Peyer's patch (tissue), 4 donors: ENCODE results near the gene NFIX. TPM values are rescaled to one million over a fixed set of nuclear protein-coding genes. Genes with fewer than 3 reads are reported as not detected.

ENCODE experiments used
- DNase-seq, 3 donors: peaks; one replicate each; pipeline ENCODE4 v3.0.0-alpha.2; 2017 to 2019
- H3K27ac ChIP-seq, 4 donors: fragments of 200-600 bp; sonication (generic); one replicate each; pipeline ENCODE4 v1.5.1; 2016 to 2019
- H3K27me3 ChIP-seq, 2 donors: fragments of 200-600 bp; sonication (generic); one replicate each; pipeline ENCODE4 v1.5.1; 2019
- H3K36me3 ChIP-seq, 3 donors: fragments of 200-600 bp; sonication (generic); one replicate each; pipeline ENCODE4 v1.5.1; 2016 to 2019
- H3K4me1 ChIP-seq, 4 donors: fragments of 200-600 bp; sonication (generic); one replicate each; pipeline ENCODE4 v1.5.1; 2016 to 2019
- H3K4me3 ChIP-seq, 4 donors: fragments of 200-600 bp; sonication (generic); 1 replicate in 3 of 4; 2 replicates in 1 of 4; pipeline ENCODE4 v1.5.1; 2016 to 2019; ENCODE audit warnings: mild to moderate bottlenecking in 1 of 4
- H3K9me3 ChIP-seq, 4 donors: fragments of 200-600 bp; sonication (generic); one replicate each; pipeline ENCODE4 v1.5.1; 2016 to 2019; ENCODE audit warnings: mild to moderate bottlenecking in 1 of 4
- POLR2A ChIP-seq, 2 donors: fragments of 450-650 bp; IDR thresholded peaks; one replicate each; pipeline ENCODE4 v1.5.1; 2017; ENCODE audit warnings: antibody characterized with exemption in 2 of 2, mild to moderate bottlenecking in 2 of 2, moderate library complexity in 2 of 2
- total RNA-seq, 4 donors: library from RNA; depleted of rRNA; stranded (reverse); fragments of >200 nt; gene quantifications; one replicate each; pipeline ENCODE4 v1.1.0, GENCODE V29; 2016
- TF ChIP-seq, protein P1 (sequence below), 6 experiments: fragments of 450-650 bp in 4 of 6; fragments of 200-600 bp in 2 of 6; sonication (generic) in 1 of 6; IDR thresholded peaks; one replicate each; pipeline ENCODE4 v1.5.1; 2017 to 2019; ENCODE audit warnings: antibody characterized with exemption in 6 of 6, mild to moderate bottlenecking in 3 of 6, moderate library complexity in 1 of 6

The NFIX gene
- total RNA-seq, 4 donors from 2014 or later, result 13.5 to 56.9 (median 40.0) TPM

DNA sequence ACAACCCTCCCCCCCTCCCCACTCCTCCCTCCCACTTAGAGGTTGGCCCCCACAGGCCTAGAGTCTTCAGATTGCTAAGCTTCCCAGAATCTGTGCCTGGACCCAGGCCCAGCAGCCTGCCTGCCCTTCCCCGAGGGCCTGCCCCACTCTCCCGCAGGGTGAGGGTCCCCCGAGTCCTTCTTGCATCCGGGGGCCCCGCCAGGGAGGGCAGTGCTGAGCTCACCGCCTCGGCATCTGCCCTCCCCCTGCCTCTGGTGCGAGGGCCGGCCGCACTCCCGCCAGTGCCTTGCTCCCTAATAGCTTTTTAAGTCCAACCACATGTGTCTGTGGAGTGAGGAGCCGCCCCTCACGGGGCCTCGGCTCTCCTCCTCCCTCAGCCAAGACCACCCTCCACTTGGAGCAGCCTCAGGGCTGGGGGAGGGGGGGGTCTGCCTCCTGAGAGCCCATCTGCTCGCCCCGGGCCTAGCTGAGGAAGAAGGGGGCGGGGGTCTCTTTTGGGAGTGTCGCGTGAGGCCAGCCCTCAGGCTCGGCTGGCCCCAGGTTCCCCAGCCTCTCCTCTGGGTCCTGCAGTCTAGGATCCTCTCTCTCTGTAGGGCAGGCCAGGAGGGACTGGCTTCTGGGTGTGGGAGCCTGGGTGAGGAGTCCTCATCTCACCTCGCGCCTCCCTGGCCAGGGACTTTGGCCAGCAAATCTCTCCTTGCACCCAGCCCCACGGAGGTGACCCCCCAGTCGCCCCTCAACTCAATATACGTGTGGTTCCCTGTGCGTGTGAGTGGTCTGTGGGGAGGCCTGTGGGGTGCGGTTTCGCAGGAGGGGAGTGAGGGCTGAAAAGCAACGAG lies 60.2 kb downstream of the NFIX start:
- H3K4me1 ChIP-seq, result peaks cover 7 to 89% (median 11%) of the 10 kb centered on the region in 4 donors
- H3K4me3 ChIP-seq, result peak overlapping the region in 1 of 4 donors; percentile 2
- H3K27ac ChIP-seq, result peak overlapping the region; percentile 68 to 88 (median 80)
- H3K36me3 ChIP-seq, result no peaks in the 10 kb centered on the region
- H3K27me3 ChIP-seq, result no peaks in the 10 kb centered on the region
- no peaks in the 10 kb centered on the region for H3K9me3 ChIP-seq
- DNase-seq, result no peak
- no peak for TF ChIP-seq POLR2A (IDR thresholded peaks at IDR 0.05)
- TF ChIP-seq, protein P1, sequence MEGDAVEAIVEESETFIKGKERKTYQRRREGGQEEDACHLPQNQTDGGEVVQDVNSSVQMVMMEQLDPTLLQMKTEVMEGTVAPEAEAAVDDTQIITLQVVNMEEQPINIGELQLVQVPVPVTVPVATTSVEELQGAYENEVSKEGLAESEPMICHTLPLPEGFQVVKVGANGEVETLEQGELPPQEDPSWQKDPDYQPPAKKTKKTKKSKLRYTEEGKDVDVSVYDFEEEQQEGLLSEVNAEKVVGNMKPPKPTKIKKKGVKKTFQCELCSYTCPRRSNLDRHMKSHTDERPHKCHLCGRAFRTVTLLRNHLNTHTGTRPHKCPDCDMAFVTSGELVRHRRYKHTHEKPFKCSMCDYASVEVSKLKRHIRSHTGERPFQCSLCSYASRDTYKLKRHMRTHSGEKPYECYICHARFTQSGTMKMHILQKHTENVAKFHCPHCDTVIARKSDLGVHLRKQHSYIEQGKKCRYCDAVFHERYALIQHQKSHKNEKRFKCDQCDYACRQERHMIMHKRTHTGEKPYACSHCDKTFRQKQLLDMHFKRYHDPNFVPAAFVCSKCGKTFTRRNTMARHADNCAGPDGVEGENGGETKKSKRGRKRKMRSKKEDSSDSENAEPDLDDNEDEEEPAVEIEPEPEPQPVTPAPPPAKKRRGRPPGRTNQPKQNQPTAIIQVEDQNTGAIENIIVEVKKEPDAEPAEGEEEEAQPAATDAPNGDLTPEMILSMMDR (IDR thresholded peaks at IDR 0.05), result no peak

DNA sequence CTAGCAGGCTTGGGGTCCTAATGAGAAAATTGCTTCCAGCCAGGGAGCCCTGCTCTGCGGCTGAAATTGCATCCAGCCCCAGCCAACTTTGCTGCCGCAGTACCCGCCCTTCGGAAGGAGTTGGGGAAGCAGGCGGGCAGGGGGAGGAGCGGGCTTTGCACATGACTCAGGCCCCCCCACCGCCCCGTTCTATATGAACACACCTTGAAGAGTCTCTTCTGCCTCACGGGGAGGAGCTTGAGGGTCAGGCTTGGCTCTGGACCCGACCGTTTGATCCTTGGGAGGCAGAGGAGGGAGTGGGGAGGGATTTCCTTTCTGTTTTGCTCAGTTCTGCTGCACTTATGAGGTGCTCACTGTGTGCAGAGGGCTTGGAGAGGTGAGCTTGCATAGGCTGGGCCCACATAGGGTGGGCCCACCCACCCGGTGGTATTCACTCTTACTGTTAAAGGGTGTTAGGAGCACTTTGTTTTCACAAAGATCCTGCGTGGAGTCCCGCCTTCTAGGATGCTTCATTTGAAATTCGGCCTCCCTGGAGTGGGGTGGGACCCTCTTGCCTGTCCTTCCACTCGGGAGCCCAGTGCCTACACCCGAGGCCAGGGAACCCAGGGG lies 60.9 kb downstream of the NFIX start:
- peak in 2 of 3 donors; percentile 77 to 79 for DNase-seq
- peak overlapping the region in 1 of 4 donors; percentile 2 for H3K4me3 ChIP-seq
- no peaks in the 10 kb centered on the region for H3K36me3 ChIP-seq
- H3K27me3 ChIP-seq, result no peaks in the 10 kb centered on the region
- peaks cover 14 to 90% (median 15%) of the 10 kb centered on the region in 4 donors for H3K4me1 ChIP-seq
- no peak for TF ChIP-seq POLR2A (IDR thresholded peaks at IDR 0.05)
- TF ChIP-seq, protein P1 (IDR thresholded peaks at IDR 0.05), result no peak
- peak overlapping the region; percentile 68 to 88 (median 80) for H3K27ac ChIP-seq
- H3K9me3 ChIP-seq, result no peaks in the 10 kb centered on the region

DNA sequence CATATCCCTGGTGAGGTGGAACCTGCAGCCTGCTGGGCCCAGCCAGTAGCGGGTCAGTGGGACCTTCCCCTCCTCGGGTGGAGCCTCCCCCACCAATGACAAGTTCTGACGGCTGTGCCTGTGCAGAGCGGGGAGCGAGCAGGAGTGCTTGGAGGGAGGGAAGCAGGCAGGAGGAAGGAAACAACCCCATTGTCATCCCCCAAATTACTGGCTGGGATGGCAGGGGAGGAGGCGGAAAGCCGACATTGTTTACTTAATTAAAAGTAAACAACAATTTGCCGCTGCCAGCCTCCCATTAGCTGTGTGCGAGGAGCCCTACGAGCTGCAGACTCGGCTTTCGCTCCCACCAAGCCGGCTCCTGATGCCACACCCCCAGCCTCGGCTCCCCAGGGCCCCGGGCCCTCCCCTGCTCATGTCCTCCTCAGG lies 61.9 kb downstream of the NFIX start:
- Histone ChIP-seq H3K9me3 (no peaks in the 10 kb centered on the region), H3K4me3 (no peak overlapping the region), H3K4me1 (peaks cover 14 to 89% (median 17%) of the 10 kb centered on the region in 4 donors), H3K27me3 (no peaks in the 10 kb centered on the region), H3K36me3 (no peaks in the 10 kb centered on the region), H3K27ac (peak overlapping the region in 2 of 4 donors; percentile 86 to 88)
- no peak for DNase-seq
- TF ChIP-seq, protein P1 (IDR thresholded peaks at IDR 0.05), result no peak
- no peak for TF ChIP-seq POLR2A (IDR thresholded peaks at IDR 0.05)

DNA sequence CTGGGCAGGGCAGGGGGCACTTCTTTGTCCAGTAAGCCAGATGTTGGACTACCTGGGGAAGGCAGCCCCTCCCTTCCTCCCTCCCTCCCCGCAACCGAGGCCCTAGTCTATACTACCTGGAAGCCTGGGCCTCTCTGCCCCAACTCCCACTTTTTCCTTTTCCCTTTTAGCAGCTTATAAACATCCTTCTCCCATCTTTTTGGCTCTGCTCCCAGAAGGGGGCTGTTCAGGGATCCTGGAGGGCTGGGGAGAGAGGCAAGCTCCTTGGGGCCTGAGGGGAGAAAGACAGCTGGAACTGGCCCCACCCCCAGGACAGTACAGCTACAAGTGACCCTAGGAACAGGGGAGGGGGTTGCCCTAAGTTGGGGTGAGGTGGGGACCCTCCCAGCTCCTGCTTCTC lies 62.5 kb downstream of the NFIX start:
- Histone ChIP-seq H3K4me3 (no peak overlapping the region), H3K9me3 (no peaks in the 10 kb centered on the region), H3K4me1 (peaks cover 14 to 83% (median 17%) of the 10 kb centered on the region in 4 donors), H3K36me3 (no peaks in the 10 kb centered on the region), H3K27ac (peak overlapping the region in 2 of 4 donors; percentile 86 to 88), H3K27me3 (no peaks in the 10 kb centered on the region)
- DNase-seq, result no peak
- TF ChIP-seq, protein P1 (IDR thresholded peaks at IDR 0.05), result no peak
- TF ChIP-seq POLR2A (IDR thresholded peaks at IDR 0.05), result no peak

DNA sequence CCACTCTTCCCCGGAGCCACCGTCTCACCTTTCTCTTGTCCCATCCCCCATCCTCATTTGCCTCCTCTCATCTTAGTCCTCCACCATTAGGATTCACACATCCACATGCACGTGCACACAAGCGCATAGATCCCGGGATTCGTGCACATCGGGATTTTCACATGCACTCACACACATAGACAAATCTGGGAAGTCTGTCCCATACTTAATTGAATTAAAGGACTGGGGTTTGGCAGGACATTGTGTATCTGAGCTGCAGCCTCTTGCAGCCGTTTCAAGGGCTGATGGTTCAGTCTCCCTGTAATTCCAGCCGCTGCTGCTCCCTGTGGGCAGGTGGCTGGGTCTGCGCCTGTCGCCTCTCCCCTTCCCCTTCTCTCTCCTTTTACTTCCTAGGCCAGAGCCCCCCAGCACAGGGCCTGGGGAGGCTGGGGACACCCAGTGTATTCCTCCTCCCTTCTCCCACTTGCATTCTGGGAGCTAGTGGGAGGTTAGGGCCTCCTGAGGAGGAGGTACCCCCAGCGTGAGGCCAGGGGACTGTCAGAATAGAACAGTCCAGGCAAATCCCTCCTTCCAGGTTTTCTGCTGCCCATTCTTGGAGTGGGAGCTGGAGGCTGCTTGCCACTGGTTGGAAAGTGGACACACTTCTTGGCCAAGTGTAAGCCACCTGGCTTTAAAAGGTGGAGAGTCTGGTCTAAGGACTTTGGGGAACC lies 63.8 kb downstream of the NFIX start:
- peaks cover 14 to 72% (median 17%) of the 10 kb centered on the region in 4 donors for H3K4me1 ChIP-seq
- TF ChIP-seq, protein P1 (IDR thresholded peaks at IDR 0.05), result no peak
- no peak for DNase-seq
- H3K4me3 ChIP-seq, result no peak overlapping the region
- peak overlapping the region in 1 of 4 donors; percentile 28 for H3K27ac ChIP-seq
- no peaks in the 10 kb centered on the region for H3K9me3 ChIP-seq
- no peaks in the 10 kb centered on the region for H3K36me3 ChIP-seq
- no peaks in the 10 kb centered on the region for H3K27me3 ChIP-seq
